SK-N-SH (cell line): ENCODE measurements around the gene CACNA2D3.

Experiments
- CTCF ChIP-seq: fragments of 200-600 bp; sonication (generic); IDR thresholded peaks from 2 replicates; pipeline ENCODE4 v1.6.1; 2017; ENCODE audit warnings: antibody characterized with exemption, mild to moderate bottlenecking, moderate library complexity
- EP300 ChIP-seq, 2 experiments: IDR thresholded peaks; 2 replicates each; pipeline versions ENCODE4 v1.4.0 to v1.6.1; 2012; ENCODE audit warnings: borderline replicate concordance in 1 of 2, low read depth in 1 of 2, low read length in 1 of 2
- TAF1 ChIP-seq: IDR thresholded peaks from 2 replicates; pipeline ENCODE4 v1.6.1; 2012; ENCODE audit warnings: low read depth, mild to moderate bottlenecking, low read length, moderate library complexity, borderline replicate concordance

- TF ChIP-seq CTCF: no peak
- no peak for TF ChIP-seq TAF1
- TF ChIP-seq EP300 (IDR thresholded peaks at IDR 0.05; ENCODE audit: borderline replicate concordance in 1 of 2, low read depth in 1 of 2, low read length in 1 of 2): no peak
Observed at GRCh38 chr3:54856271-54856670, 733.9 kb downstream of the CACNA2D3 start.
